Adrenal gland (tissue), 12 donors: ENCODE results near the gene ARHGEF17. TPM values are rescaled to one million over a fixed set of nuclear protein-coding genes. Genes with fewer than 3 reads are reported as not detected.

Experiments
- DNase-seq, 7 donors: peaks; one replicate each; pipeline ENCODE4 v3.0.0-alpha.2; 2019 to 2020
- H3K27ac ChIP-seq, 5 donors: fragments of 200-600 bp; sonication (generic) in 4 of 5; 1 replicate in 3 of 5; 2 replicates in 2 of 5; pipeline versions ENCODE4 v1.5.1 to v1.8.0; 2016 to 2020; ENCODE audit warnings: mild to moderate bottlenecking in 1 of 5
- H3K27me3 ChIP-seq: fragments of 200-600 bp; 2 replicates; pipeline ENCODE4 v1.8.0; 2021
- H3K36me3 ChIP-seq, 2 donors: fragments of 200-600 bp; replicated peaks in 1 of 2; 1 replicate in 1 of 2; 2 replicates in 1 of 2; pipeline versions ENCODE4 v1.5.1 to v1.8.0; 2018 to 2022
- H3K4me1 ChIP-seq, 2 donors: fragments of 200-600 bp; replicated peaks in 1 of 2; 1 replicate in 1 of 2; 2 replicates in 1 of 2; pipeline versions ENCODE4 v1.5.1 to v1.8.0; 2018 to 2021
- H3K4me3 ChIP-seq, 4 donors: fragments of 200-600 bp; sonication (generic) in 3 of 4; one replicate each; pipeline ENCODE4 v1.5.1; 2016 to 2018
- H3K9me3 ChIP-seq, 3 donors: fragments of 200-600 bp; sonication (generic) in 1 of 3; replicated peaks in 1 of 3; 1 replicate in 2 of 3; 2 replicates in 1 of 3; pipeline versions ENCODE4 v1.5.1 to v1.8.0; 2016 to 2021
- CTCF ChIP-seq, 6 experiments: fragments of 450-650 bp in 4 of 6; fragments of 200-600 bp in 2 of 6; sonication (generic) in 1 of 6; IDR thresholded peaks; 1 replicate in 5 of 6; 2 replicates in 1 of 6; pipeline versions ENCODE4 v1.5.1 to v1.8.0; 2016 to 2021; ENCODE audit warnings: antibody characterized with exemption in 6 of 6, mild to moderate bottlenecking in 2 of 6, moderate library complexity in 1 of 6
- POLR2A ChIP-seq, 2 donors: fragments of 450-650 bp; IDR thresholded peaks; one replicate each; pipeline ENCODE4 v1.6.1; 2017; ENCODE audit warnings: antibody characterized with exemption in 2 of 2, mild to moderate bottlenecking in 2 of 2, moderate library complexity in 1 of 2
- WGBS, 4 donors: extraction: QIAGEN DNeasy Blood & Tissue Kit in 2 of 4; methylation state at CpG; one replicate each; pipeline versions ENCODE4 v1.1.5 to v1.1.7; 2013 to 2017; 5-methylcytosine and 5-hydroxymethylcytosine counted together
- intact Hi-C, 2 donors: fragments of 100-400 bp; cut with DNase I; formaldehyde crosslinking; loops; one replicate each; pipeline versions ENCODE4 v1.14.1 to v1.15.0; 2022 to 2023
- polyA plus RNA-seq, 3 donors: library from polyadenylated mRNA; stranded (reverse); fragments of 200-250 nt in 2 of 3; fragments of 350-450 nt in 1 of 3; fragmentation: Illumina TruSeq in 1 of 3; extraction: RNeasy Lipid Tissue Mini Kit (QIAGEN cat#74804) in 1 of 3; gene quantifications; one replicate each; pipeline ENCODE4 v1.2.3, GENCODE V29; 2013 to 2014
- total RNA-seq, 9 donors: library from RNA; depleted of rRNA in 4 of 9; stranded (reverse); fragments of >200 nt in 4 of 9; fragments of 120-200 nt in 1 of 9; fragmentation: NEBNext Ultra II Directional in 1 of 9; extraction: Animal tissue kit (Norgen Biotek cat#: 25700) in 1 of 9; gene quantifications; one replicate each; pipeline versions ENCODE4 v1.1.0 to v1.2.4, GENCODE V29; 2013 to 2023
- donor health status: healthy with polysubstance abuse.
- donor health status: Bipolar disorder and iron deficiency.
- donor health status: DM: yes; HTN: yes; CAD: no.
- donor health status: DM: no; HTN: no; CAD: no.
- donor health status: DM: no; HTN: no; CAD: no.
- donor health status: DM: yes; HTN: yes; CAD: no.

ARHGEF17 gene
- total and polyA plus RNA-seq, 12 donors: 8.1 to 48.2 (median 20.4) TPM

GRCh38 chr11:73366265-73366610 is 58.2 kb downstream of the ARHGEF17 start:
- Histone ChIP-seq H3K27ac (peak overlapping the region in 1 of 5 donors; percentile 5), H3K4me1 (peaks cover 0 to 4% of the 10 kb centered on the region in 2 donors), H3K4me3 (no peak overlapping the region), H3K36me3 (peaks cover 0 to 48% of the 10 kb centered on the region in 2 donors), H3K9me3 (no peaks in the 10 kb centered on the region), H3K27me3 (no peaks in the 10 kb centered on the region)
- intact Hi-C loops: no loop called here
- DNase-seq: no peak
- TF ChIP-seq POLR2A (IDR thresholded peaks at IDR 0.05) (no peak), CTCF (IDR thresholded peaks at IDR 0.05) (no peak)
- WGBS, 4 donors: 81 to 88% (median 85%) methylated on average over 4 of the region's 4 CpGs

- TF ChIP-seq CTCF (IDR thresholded peaks at IDR 0.05): no peak
- TF ChIP-seq POLR2A (IDR thresholded peaks at IDR 0.05): no peak
- 63 to 74% (median 67%) methylated on average over 6 of the region's 6 CpGs for WGBS, 4 donors
- DNase-seq: no peak
- no peak overlapping the region for H3K27ac ChIP-seq
- intact Hi-C loops: no loop called here
- peaks cover 0 to 41% of the 10 kb centered on the region in 2 donors for H3K36me3 ChIP-seq
- no peaks in the 10 kb centered on the region for H3K9me3 ChIP-seq
- H3K27me3 ChIP-seq: no peaks in the 10 kb centered on the region
- H3K4me1 ChIP-seq: peaks cover 0 to 4% of the 10 kb centered on the region in 2 donors
- H3K4me3 ChIP-seq: no peak overlapping the region
Observed at GRCh38 chr11:73366953-73367352, 58.9 kb downstream of the ARHGEF17 start.

GRCh38 chr11:73367482-73368024 is 59.5 kb downstream of the ARHGEF17 start:
- H3K27me3 ChIP-seq: no peaks in the 10 kb centered on the region
- intact Hi-C loops: no loop called here
- no peak overlapping the region for H3K4me3 ChIP-seq
- peak overlapping the region in 1 of 5 donors; percentile 29 for H3K27ac ChIP-seq
- H3K4me1 ChIP-seq: peaks cover 0 to 4% of the 10 kb centered on the region in 2 donors
- no peaks in the 10 kb centered on the region for H3K9me3 ChIP-seq
- H3K36me3 ChIP-seq: peaks cover 0 to 35% of the 10 kb centered on the region in 2 donors
- 73 to 96% (median 81%) methylated on average over 9 to 20 of the region's 20 CpGs for WGBS, 4 donors
- TF ChIP-seq POLR2A (IDR thresholded peaks at IDR 0.05) (no peak), CTCF (IDR thresholded peaks at IDR 0.05) (no peak)
- no peak for DNase-seq

- TF ChIP-seq POLR2A (IDR thresholded peaks at IDR 0.05): no peak
- peak in 1 of 6 experiments; percentile 1 for TF ChIP-seq CTCF (IDR thresholded peaks at IDR 0.05)
- Histone ChIP-seq H3K27ac (no peak overlapping the region), H3K4me1 (peaks cover 5% of the 10 kb centered on the region in 2 donors), H3K36me3 (no peaks in the 10 kb centered on the region), H3K4me3 (no peak overlapping the region), H3K27me3 (no peaks in the 10 kb centered on the region), H3K9me3 (no peaks in the 10 kb centered on the region)
- intact Hi-C loops: no loop called here
- DNase-seq: no peak
- whole genome bisulfite sequencing, 4 donors: 48 to 65% (median 59%) methylated on average over 5 to 6 of the region's 6 CpGs
Observed at GRCh38 chr11:73372375-73372993, 64.4 kb downstream of the ARHGEF17 start.
